Activated naive CD4-positive, alpha-beta T cell treated with anti-CD3 and anti-CD28 coated beads, Interleukin-2, amount 50 U/mL, for 16 hours (primary cell): ENCODE results near the gene RAD51B.

Source experiments
- DNase-seq: peaks from one replicate; pipeline ENCODE4 v3.0.0-alpha.2; 2020

RAD51B gene

GRCh38 chr14:68401317-68401716 is 581.7 kb downstream of the RAD51B start:
- no peak for DNase-seq

GRCh38 chr14:68401855-68402254 is 582.3 kb downstream of the RAD51B start:
- DNase-seq, result no peak

GRCh38 chr14:68402525-68403101 is 583.0 kb downstream of the RAD51B start:
- no peak for DNase-seq

GRCh38 chr14:68403191-68404145 is 583.9 kb downstream of the RAD51B start:
- DNase-seq, result no peak

- DNase-seq, result no peak
These were observed 584.6 kb downstream of the RAD51B start for GRCh38 chr14:68404146-68404527.

GRCh38 chr14:68404652-68405183 is 585.1 kb downstream of the RAD51B start:
- no peak for DNase-seq

- no peak for DNase-seq
These were observed 586.4 kb downstream of the RAD51B start for GRCh38 chr14:68405961-68406360.

- no peak for DNase-seq
These were observed 587.7 kb downstream of the RAD51B start for GRCh38 chr14:68407285-68407684.

- no peak for DNase-seq
These were observed 588.2 kb downstream of the RAD51B start for GRCh38 chr14:68407825-68408224.

- DNase-seq, result no peak
These were observed 589.1 kb downstream of the RAD51B start for GRCh38 chr14:68408680-68409079.

- no peak for DNase-seq
These were observed 589.8 kb downstream of the RAD51B start for GRCh38 chr14:68409387-68409786.

- DNase-seq, result no peak
These were observed 593.2 kb downstream of the RAD51B start for GRCh38 chr14:68412505-68413465.

GRCh38 chr14:68413509-68413908 is 593.9 kb downstream of the RAD51B start:
- no peak for DNase-seq

GRCh38 chr14:68414121-68414520 is 594.5 kb downstream of the RAD51B start:
- DNase-seq, result no peak

- DNase-seq, result no peak
These were observed 596.6 kb downstream of the RAD51B start for GRCh38 chr14:68416171-68416570.

GRCh38 chr14:68417009-68417650 is 597.6 kb downstream of the RAD51B start:
- DNase-seq, result no peak

GRCh38 chr14:68418174-68419118 is 598.9 kb downstream of the RAD51B start:
- no peak for DNase-seq

- DNase-seq, result no peak
These were observed 600.8 kb downstream of the RAD51B start for GRCh38 chr14:68420350-68420749.

- DNase-seq, result no peak
These were observed 601.5 kb downstream of the RAD51B start for GRCh38 chr14:68421116-68421515.

GRCh38 chr14:68423686-68424085 is 604.1 kb downstream of the RAD51B start:
- no peak for DNase-seq
